Measurements from ENCODE around the gene TTC28. TPM values are rescaled to one million over a fixed set of nuclear protein-coding genes. Genes with fewer than 3 reads are reported as not detected.

The TTC28 gene
- polyA plus RNA-seq, 4 donors = 0.45 to 24.0 (median 3.7) TPM

DNA sequence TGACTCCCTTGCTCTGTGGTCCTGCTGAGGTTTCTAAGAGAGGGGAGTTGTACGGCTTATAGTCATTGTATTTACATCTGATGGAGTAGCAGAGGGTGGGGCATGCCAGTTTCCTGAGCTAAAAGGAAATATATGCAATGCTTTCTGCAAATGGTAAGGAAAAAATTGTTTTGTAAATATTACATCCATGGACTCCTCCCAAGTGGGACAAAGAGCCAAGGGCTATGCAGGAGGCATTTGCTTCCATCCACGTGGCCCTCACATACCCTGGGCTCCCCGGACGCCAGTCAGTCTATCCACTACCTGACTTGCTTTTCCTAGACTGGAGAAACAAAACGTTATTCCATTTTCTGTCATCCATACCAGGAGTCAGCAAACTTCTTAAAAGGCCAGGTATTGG is 700.8 kb downstream of the TTC28 start:
- H3K27ac ChIP-seq (ENCODE audit: low read depth in 1 of 3, low read length in 2 of 3) = no peak overlapping the region
- FAIRE-seq = no peak
- no peaks in the 10 kb centered on the region for H3K27me3 ChIP-seq (ENCODE audit: control insufficient read depth in 3 of 3, insufficient read depth in 3 of 3, low read length in 3 of 3)

DNA sequence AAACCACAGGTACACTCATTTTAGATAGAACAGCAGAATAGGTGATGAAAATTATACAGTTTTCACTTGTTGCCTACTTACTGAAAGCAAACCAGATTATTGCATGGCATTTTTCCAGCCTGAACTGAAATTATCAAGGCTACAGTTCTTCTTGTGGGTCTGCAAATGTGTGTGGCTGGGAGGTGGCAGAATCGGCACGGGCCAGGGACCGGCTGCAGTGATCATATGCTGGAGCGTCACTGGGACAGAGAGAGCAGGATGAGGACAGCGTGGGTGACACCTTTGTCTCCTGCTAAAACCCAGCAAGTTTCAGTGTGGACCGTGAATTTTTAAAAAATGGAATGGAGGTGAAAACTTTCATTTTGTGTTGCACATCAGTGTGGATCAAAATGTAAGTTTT is 701.3 kb downstream of the TTC28 start:
- H3K27me3 ChIP-seq (ENCODE audit: control insufficient read depth in 3 of 3, insufficient read depth in 3 of 3, low read length in 3 of 3) = no peaks in the 10 kb centered on the region
- no peaks in the 10 kb centered on the region for H3K9me3 ChIP-seq (ENCODE audit: control insufficient read depth in 2 of 2, insufficient read depth in 1 of 2, low read depth in 1 of 2, low read length in 1 of 2)
- DNase-seq (no peak), FAIRE-seq (no peak)
- no peak overlapping the region for H3K27ac ChIP-seq (ENCODE audit: low read depth in 1 of 3, low read length in 2 of 3)
- no peaks in the 10 kb centered on the region for H3K4me1 ChIP-seq (ENCODE audit: control insufficient read depth in 3 of 3, insufficient read depth in 2 of 3, low read depth in 1 of 3, low read length in 2 of 3)
- no peak overlapping the region for H3K4me3 ChIP-seq (ENCODE audit: low read depth in 1 of 3, low read length in 3 of 3)
- 93 to 97% (median 95%) methylated on average over 6 of the region's 6 CpGs for WGBS, 3 donors
- H3K36me3 ChIP-seq (ENCODE audit: control insufficient read depth in 3 of 3, insufficient read depth in 2 of 3, low read depth in 1 of 3, low read length in 3 of 3) = peaks cover 4 to 30% (median 6%) of the 10 kb centered on the region in 3 donors

More for the DNA sequence above, 700.8 kb downstream of the TTC28 start:
- no peaks in the 10 kb centered on the region for H3K9me3 ChIP-seq (ENCODE audit: control insufficient read depth in 2 of 2, insufficient read depth in 1 of 2, low read depth in 1 of 2, low read length in 1 of 2)
- no peak for DNase-seq
- H3K4me1 ChIP-seq (ENCODE audit: control insufficient read depth in 3 of 3, insufficient read depth in 2 of 3, low read depth in 1 of 3, low read length in 2 of 3) = no peaks in the 10 kb centered on the region
- no peak overlapping the region for H3K4me3 ChIP-seq (ENCODE audit: low read depth in 1 of 3, low read length in 3 of 3)
- peaks cover 4 to 35% (median 6%) of the 10 kb centered on the region in 3 donors for H3K36me3 ChIP-seq (ENCODE audit: control insufficient read depth in 3 of 3, insufficient read depth in 2 of 3, low read depth in 1 of 3, low read length in 3 of 3)
- WGBS, 3 donors = 77 to 88% (median 85%) methylated on average over 5 of the region's 5 CpGs

DNA sequence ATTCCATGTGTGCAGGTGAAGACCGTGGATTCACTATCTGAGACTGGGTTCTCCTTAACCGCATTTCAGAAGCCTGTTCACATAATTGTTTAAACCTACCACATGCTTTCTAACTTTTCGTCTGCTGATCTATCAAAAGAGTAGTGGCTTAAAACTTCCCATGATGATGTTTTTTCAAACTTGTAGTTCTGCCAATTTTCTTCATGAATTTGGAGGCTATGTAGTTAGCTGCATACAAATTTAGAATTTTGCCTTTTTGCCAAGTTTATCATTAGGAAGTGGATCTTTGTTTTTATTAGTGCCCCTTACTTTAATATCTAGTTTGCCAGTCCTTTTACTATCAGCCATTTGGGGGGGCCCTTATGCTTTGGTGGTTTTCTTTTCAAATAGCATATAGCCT is 703.1 kb downstream of the TTC28 start:
- Histone ChIP-seq H3K27me3 (ENCODE audit: control insufficient read depth in 3 of 3, insufficient read depth in 3 of 3, low read length in 3 of 3) (no peaks in the 10 kb centered on the region), H3K36me3 (ENCODE audit: control insufficient read depth in 3 of 3, insufficient read depth in 2 of 3, low read depth in 1 of 3, low read length in 3 of 3) (peaks cover 0 to 15% (median 2%) of the 10 kb centered on the region in 3 donors), H3K9me3 (ENCODE audit: control insufficient read depth in 2 of 2, insufficient read depth in 1 of 2, low read depth in 1 of 2, low read length in 1 of 2) (peaks cover 0 to 2% of the 10 kb centered on the region in 2 donors), H3K4me3 (ENCODE audit: low read depth in 1 of 3, low read length in 3 of 3) (no peak overlapping the region), H3K27ac (ENCODE audit: low read depth in 1 of 3, low read length in 2 of 3) (no peak overlapping the region), H3K4me1 (ENCODE audit: control insufficient read depth in 3 of 3, insufficient read depth in 2 of 3, low read depth in 1 of 3, low read length in 2 of 3) (no peaks in the 10 kb centered on the region)
- no peak for FAIRE-seq
- WGBS, 3 donors = 65 to 98% (median 86%) methylated on average over 3 of the region's 3 CpGs
- no peak for DNase-seq

DNA sequence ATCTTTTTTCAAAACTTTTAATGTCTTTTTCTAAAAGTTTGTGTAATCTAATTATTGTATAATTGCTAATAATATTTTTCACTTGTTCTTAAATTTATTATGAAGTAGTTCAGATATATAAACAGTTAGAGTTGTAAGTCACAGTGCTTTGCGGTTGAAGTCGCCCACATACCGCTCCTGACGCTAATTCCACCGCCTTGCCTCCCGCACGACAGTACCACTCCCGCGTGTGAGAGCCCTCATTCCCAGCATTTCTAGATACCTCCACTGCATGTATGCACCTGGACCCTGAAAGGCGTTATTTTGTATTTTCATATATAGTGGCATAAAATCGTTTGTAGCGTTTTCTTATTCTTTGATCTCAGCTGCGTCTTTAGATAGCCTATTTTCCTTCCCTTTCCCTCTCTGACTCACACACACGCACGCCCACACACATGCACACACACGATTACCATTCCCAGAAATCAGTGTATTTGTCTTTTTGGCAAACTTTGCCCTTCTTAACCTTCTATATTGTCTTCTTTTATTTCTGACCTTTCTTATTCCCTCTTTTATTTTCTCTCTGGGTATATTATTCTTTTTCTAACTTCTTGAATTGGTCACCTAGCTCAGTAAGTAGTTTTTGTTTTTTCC is 704.1 kb downstream of the TTC28 start:
- no peak for FAIRE-seq
- H3K27ac ChIP-seq (ENCODE audit: low read depth in 1 of 3, low read length in 2 of 3) = no peak overlapping the region
- no peak for DNase-seq
- 86 to 92% (median 86%) methylated on average over 16 of the region's 16 CpGs for WGBS, 3 donors
- peaks cover 0 to 2% of the 10 kb centered on the region in 2 donors for H3K9me3 ChIP-seq (ENCODE audit: control insufficient read depth in 2 of 2, insufficient read depth in 1 of 2, low read depth in 1 of 2, low read length in 1 of 2)
- no peak overlapping the region for H3K4me3 ChIP-seq (ENCODE audit: low read depth in 1 of 3, low read length in 3 of 3)
- H3K27me3 ChIP-seq (ENCODE audit: control insufficient read depth in 3 of 3, insufficient read depth in 3 of 3, low read length in 3 of 3) = no peaks in the 10 kb centered on the region
- no peaks in the 10 kb centered on the region for H3K4me1 ChIP-seq (ENCODE audit: control insufficient read depth in 3 of 3, insufficient read depth in 2 of 3, low read depth in 1 of 3, low read length in 2 of 3)
- H3K36me3 ChIP-seq (ENCODE audit: control insufficient read depth in 3 of 3, insufficient read depth in 2 of 3, low read depth in 1 of 3, low read length in 3 of 3) = peaks cover 0 to 12% (median 2%) of the 10 kb centered on the region in 3 donors

DNA sequence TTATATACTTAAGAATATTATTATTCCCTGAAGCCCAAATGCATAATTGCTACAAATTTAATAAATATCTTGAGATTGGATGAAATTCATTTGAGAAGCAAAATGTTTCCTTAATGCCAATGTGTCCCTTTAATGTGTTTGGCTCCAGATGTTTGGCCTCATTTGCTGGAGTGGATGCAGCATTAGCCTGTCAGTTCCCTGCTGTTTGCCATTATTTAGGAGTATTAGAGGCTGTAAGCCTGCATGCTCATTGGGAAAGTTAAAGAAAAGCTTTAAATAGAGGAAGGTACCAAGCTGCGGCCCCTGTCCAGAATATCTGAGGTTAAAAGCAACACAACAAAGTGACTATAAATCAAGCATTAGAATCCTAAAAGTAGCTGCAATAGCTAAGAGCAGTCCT is 705.8 kb downstream of the TTC28 start:
- H3K27me3 ChIP-seq (ENCODE audit: control insufficient read depth in 3 of 3, insufficient read depth in 3 of 3, low read length in 3 of 3) = no peaks in the 10 kb centered on the region
- WGBS, 3 donors = 73 to 91% (median 90%) methylated on average over 1 of the region's 1 CpG
- no peak overlapping the region for H3K4me3 ChIP-seq (ENCODE audit: low read depth in 1 of 3, low read length in 3 of 3)
- H3K9me3 ChIP-seq (ENCODE audit: control insufficient read depth in 2 of 2, insufficient read depth in 1 of 2, low read depth in 1 of 2, low read length in 1 of 2) = peaks cover 0 to 2% of the 10 kb centered on the region in 2 donors
- peaks cover 0 to 7% (median 2%) of the 10 kb centered on the region in 3 donors for H3K36me3 ChIP-seq (ENCODE audit: control insufficient read depth in 3 of 3, insufficient read depth in 2 of 3, low read depth in 1 of 3, low read length in 3 of 3)
- FAIRE-seq (no peak), DNase-seq (no peak)
- H3K27ac ChIP-seq (ENCODE audit: low read depth in 1 of 3, low read length in 2 of 3) = no peak overlapping the region
- H3K4me1 ChIP-seq (ENCODE audit: control insufficient read depth in 3 of 3, insufficient read depth in 2 of 3, low read depth in 1 of 3, low read length in 2 of 3) = no peaks in the 10 kb centered on the region

GRCh38 chr22:27972732-27973698 is 706.6 kb downstream of the TTC28 start:
- Histone ChIP-seq H3K4me1 (ENCODE audit: control insufficient read depth in 3 of 3, insufficient read depth in 2 of 3, low read depth in 1 of 3, low read length in 2 of 3) (no peaks in the 10 kb centered on the region), H3K36me3 (ENCODE audit: control insufficient read depth in 3 of 3, insufficient read depth in 2 of 3, low read depth in 1 of 3, low read length in 3 of 3) (peaks cover 0 to 3% (median 2%) of the 10 kb centered on the region in 3 donors), H3K9me3 (ENCODE audit: control insufficient read depth in 2 of 2, insufficient read depth in 1 of 2, low read depth in 1 of 2, low read length in 1 of 2) (peaks cover 0 to 2% of the 10 kb centered on the region in 2 donors), H3K27me3 (ENCODE audit: control insufficient read depth in 3 of 3, insufficient read depth in 3 of 3, low read length in 3 of 3) (no peaks in the 10 kb centered on the region), H3K27ac (ENCODE audit: low read depth in 1 of 3, low read length in 2 of 3) (no peak overlapping the region), H3K4me3 (ENCODE audit: low read depth in 1 of 3, low read length in 3 of 3) (no peak overlapping the region)
- DNase-seq = peak; percentile 2 to 27
- WGBS, 3 donors = 76 to 81% (median 80%) methylated on average over 9 of the region's 9 CpGs
- FAIRE-seq = no peak

GRCh38 chr22:27971926-27972325 is 707.7 kb downstream of the TTC28 start:
- no peak overlapping the region for H3K4me3 ChIP-seq (ENCODE audit: low read depth in 1 of 3, low read length in 3 of 3)
- 94 to 100% (median 100%) methylated on average over 1 of the region's 1 CpG for WGBS, 3 donors
- H3K27ac ChIP-seq (ENCODE audit: low read depth in 1 of 3, low read length in 2 of 3) = no peak overlapping the region
- H3K27me3 ChIP-seq (ENCODE audit: control insufficient read depth in 3 of 3, insufficient read depth in 3 of 3, low read length in 3 of 3) = no peaks in the 10 kb centered on the region
- DNase-seq (no peak), FAIRE-seq (no peak)
- H3K36me3 ChIP-seq (ENCODE audit: control insufficient read depth in 3 of 3, insufficient read depth in 2 of 3, low read depth in 1 of 3, low read length in 3 of 3) = peaks cover 0 to 5% (median 0%) of the 10 kb centered on the region in 3 donors
- H3K9me3 ChIP-seq (ENCODE audit: control insufficient read depth in 2 of 2, insufficient read depth in 1 of 2, low read depth in 1 of 2, low read length in 1 of 2) = peaks cover 0 to 2% of the 10 kb centered on the region in 2 donors
- H3K4me1 ChIP-seq (ENCODE audit: control insufficient read depth in 3 of 3, insufficient read depth in 2 of 3, low read depth in 1 of 3, low read length in 2 of 3) = no peaks in the 10 kb centered on the region

- Histone ChIP-seq H3K9me3 (ENCODE audit: control insufficient read depth in 2 of 2, insufficient read depth in 1 of 2, low read depth in 1 of 2, low read length in 1 of 2) (peaks cover 0 to 2% of the 10 kb centered on the region in 2 donors), H3K4me3 (ENCODE audit: low read depth in 1 of 3, low read length in 3 of 3) (no peak overlapping the region), H3K4me1 (ENCODE audit: control insufficient read depth in 3 of 3, insufficient read depth in 2 of 3, low read depth in 1 of 3, low read length in 2 of 3) (no peaks in the 10 kb centered on the region), H3K27ac (ENCODE audit: low read depth in 1 of 3, low read length in 2 of 3) (no peak overlapping the region), H3K36me3 (ENCODE audit: control insufficient read depth in 3 of 3, insufficient read depth in 2 of 3, low read depth in 1 of 3, low read length in 3 of 3) (peaks cover 0 to 5% (median 0%) of the 10 kb centered on the region in 3 donors), H3K27me3 (ENCODE audit: control insufficient read depth in 3 of 3, insufficient read depth in 3 of 3, low read length in 3 of 3) (no peaks in the 10 kb centered on the region)
- WGBS, 3 donors = 86 to 100% (median 87%) methylated on average over 1 of the region's 1 CpG
- FAIRE-seq (no peak), DNase-seq (no peak)
Measured at GRCh38 chr22:27970596-27971220, 708.9 kb downstream of the TTC28 start.

Data from small intestine (tissue), 7 donors.